ENCODE data around the gene RNF41.
A peak's percentile ranks its signal among the peaks of the same experiment; 100 is the strongest.

The RNF41 gene

DNA sequence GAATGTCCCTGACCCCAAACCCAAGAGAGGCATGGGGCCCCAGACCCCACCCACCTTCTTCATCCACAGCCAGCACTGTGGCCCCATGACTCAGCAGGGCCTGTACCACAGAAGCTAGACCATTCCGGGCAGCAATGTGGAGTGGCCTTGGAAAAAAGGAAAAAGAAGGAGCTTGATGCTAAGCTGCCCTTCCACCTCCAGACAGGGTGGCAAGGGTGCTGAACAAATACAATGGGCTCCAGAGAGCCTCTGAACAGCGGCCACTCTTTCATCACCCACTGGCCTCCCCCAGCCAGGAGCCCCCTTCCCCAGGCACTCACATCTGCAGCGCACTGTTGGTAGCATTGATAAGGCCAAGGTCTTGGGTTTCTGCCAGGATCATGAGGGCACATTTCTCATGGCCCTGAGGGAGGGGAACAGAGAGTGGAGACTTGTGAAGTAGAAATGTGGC is 22.0 kb upstream of the RNF41 start:
- no peak for DNase-seq (ENCODE audit: low read depth)

- DNase-seq (ENCODE audit: low read depth): no peak
Measured at GRCh38 chr12:56242986-56243385, 21.3 kb upstream of the RNF41 start.

DNA sequence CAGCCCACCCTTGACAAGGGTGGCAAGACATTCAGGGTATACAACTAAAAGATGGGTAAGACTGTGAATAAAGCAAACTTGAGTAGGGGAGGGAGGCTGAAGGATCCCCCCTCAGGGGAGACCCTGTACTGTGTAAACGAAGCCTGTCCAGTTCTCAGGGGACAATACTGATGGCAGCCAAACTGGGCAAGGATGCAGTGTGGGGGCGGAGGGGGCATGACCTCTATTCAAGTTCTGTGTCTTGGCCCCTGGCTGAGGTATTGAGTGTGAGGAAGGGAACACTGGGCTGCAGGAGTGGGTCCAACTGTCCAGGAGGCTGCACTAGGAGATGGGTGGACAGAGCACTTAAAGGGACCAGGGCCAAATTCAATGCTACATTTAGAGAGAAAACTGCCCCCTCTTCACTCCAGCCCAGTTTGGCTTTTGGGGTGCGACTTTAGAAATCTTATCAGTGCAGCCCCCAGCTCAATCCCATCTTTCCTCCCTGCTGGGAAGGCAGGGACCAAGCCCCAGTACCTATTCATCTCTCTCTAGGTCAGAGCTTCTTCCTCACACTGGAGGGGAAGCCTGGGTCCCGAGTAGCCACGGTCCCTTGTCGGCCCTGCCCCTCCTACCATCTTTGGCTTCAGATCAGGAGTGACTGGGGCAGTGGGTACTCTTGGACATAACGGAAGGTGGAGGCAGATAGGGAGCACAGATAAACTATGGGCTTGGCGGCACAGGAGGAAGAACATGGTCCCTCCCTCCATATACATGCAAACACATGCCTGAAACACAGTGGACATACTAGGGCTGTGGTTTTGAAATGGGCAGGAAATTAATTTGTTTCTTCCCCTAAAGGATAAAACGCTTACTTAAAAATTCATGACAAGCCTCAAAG is 19.9 kb upstream of the RNF41 start:
- no peak for DNase-seq (ENCODE audit: low read depth)

- DNase-seq (ENCODE audit: low read depth): no peak
Measured at GRCh38 chr12:56237552-56237951, 15.8 kb upstream of the RNF41 start.

DNA sequence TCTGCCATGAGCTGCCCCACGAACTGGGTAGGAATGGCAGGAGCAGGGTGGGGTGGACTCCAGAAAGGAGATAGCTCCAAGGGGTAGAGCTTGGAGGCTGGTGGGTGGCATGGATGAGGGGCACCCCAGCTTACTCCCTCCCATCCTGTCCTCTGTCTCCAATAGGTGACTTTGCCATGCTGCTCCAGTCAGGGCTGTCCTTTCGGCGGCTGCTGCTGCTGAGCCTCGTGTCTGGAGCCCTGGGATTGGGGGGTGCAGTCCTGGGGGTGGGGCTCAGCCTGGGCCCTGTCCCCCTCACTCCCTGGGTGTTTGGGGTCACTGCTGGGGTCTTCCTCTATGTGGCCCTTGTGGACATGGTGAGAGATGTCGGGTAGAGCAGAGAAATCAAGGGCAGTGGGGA is 15.3 kb upstream of the RNF41 start:
- no peak for DNase-seq (ENCODE audit: low read depth)

DNA sequence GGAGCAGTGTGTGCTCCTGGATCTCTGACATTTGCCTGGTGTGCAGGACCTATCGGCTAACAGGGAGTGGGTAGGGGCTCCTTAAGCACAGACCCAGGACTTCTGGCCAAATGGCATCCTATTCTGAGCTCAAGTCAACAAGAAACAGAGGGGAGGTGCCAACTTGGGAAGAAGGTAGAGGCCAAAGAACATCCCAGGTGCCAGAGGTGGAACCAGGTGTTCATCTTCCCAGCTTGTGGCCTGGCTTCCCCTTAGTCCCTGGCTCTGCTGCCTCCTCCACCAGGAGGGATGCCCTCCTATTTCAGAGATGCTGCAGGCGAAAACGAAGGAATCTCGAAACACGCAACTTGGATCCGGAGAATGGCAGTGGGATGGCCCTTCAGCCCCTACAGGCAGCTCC is 14.4 kb upstream of the RNF41 start:
- DNase-seq (ENCODE audit: low read depth): no peak

DNA sequence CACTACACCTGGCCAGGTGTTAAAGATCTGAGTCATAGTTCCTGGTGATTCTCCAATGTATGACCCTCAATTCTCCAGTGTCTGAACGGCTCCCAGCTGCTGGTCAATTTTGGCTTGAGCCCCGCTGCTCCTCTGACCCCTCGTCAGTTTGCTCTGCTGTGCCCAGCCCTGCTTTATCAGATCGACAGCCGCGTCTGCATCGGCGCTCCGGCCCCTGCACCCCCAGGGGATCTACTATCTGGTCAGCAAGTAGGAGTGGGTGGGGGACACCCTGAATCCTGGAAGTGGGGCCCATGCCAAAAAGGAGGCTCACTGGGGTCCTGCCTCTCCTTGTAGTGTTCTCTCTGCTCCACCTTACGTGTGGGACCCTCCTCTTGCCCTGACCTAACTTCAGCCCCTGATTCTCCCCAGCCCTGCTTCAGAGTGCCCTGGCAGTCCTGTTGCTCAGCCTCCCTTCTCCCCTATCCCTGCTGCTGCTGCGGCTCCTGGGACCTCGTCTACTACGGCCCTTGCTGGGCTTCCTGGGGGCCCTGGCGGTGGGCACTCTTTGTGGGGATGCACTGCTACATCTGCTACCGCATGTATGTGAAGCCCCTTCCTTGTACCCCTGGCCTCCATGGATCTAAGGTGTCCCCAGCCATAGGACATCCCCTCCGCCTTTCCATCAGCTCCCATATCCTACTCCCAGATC is 13.2 kb upstream of the RNF41 start:
- DNase-seq (ENCODE audit: low read depth): no peak

- DNase-seq (ENCODE audit: low read depth): no peak
Measured at GRCh38 chr12:56231184-56231582, 9.5 kb upstream of the RNF41 start.

DNA sequence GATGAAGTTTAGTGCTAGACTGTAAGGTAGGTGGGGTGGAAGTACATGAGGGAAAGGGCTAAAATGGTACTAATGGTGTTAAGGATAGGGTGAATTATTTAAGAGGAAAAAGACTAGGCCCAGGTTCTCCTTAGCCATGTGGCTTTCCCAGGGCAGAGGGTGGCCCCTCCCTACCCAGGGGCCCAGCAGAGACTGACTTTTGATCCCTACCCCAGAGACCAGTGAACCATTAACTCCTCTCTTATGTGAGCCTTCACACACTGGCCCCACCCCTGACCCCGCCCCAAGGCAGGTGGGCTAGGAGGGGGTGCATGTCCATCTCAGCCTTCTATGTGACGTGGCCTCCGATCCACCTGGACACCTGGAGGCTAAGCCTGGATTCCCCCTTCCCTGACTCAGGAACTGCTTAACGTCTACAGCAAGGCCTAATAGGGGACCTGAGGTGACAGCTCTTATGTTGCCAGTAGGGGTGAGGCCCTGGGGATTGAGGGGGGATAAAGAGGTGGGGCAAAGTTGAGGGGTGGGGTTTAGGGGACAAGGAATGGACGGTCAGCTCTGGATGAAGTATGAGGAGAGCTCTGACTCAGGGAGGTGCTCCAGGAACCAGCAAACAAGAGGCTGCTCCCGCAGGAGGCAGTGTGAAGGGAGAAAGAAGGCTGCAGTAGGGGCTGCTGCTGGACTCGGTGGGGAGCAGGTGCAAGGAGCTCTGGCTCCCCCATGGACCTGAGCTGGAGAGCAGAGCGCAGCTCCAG is 8.9 kb upstream of the RNF41 start:
- DNase-seq (ENCODE audit: low read depth): no peak

DNA sequence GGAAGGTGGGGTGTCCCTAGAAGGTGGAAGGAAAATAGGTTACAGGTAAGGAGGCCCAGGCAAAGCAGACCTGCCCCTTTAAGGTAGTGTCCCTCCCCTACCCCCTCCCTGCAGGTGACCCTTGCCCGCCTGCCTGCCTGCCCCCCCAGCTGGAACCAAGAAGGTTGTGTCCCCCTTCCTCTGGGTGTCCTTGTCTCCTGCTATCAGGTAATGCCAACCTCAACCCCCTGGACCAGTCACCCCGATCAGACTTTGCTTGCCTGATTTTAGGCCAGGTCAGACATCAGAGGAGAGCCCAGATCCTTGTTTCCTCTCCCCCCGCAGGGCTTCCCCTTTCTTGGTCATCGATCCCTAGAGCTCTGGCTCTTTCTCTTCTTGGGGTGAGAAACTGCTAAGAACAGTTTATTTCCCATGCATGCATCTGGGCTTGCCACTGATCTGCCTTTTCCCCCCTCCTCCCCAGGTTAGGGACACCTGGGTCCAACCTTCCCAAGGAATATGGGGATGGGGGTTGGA is 8.3 kb upstream of the RNF41 start, which contains the start of gene SLC39A5:
TSS of gene SLC39A5 (plus strand) at position 136 of the 516 bp plus-strand sequence. CDS start 1,224 bp downstream, outside the sequence.
- DNase-seq (ENCODE audit: low read depth): no peak

DNA sequence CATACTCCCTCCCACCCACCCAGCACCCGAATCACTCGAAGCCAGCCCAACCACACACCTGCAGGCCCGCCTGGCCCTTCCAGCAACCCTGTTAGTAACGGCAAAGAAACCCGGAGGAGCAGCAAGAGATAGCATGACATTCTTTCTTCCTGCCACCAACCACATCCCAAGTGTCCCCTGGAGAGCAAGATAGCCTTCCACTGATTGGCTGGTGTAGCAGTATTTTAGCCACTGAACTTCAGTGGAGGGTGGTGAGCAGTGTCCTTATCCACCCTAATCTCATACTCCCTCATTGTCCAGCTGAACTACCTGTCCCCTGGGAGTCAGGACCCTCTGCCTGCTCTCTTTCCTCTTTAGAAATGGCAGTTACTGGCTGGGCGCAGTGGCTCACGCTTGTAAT is 7.4 kb upstream of the RNF41 start:
- DNase-seq (ENCODE audit: low read depth): no peak

- DNase-seq (ENCODE audit: low read depth): no peak
Measured at GRCh38 chr12:56224954-56225353, 3.2 kb upstream of the RNF41 start.

GRCh38 chr12:56224102-56224701 is 2.5 kb upstream of the RNF41 start, which contains the start of gene NABP2:
NABP2 (plus strand) TSS chr12:56224342; CDS start chr12:56224857, 515 bp downstream.
- DNase-seq (ENCODE audit: low read depth): peak; percentile 86

- DNase-seq (ENCODE audit: low read depth): no peak
Measured at GRCh38 chr12:56223571-56224101, 1.9 kb upstream of the RNF41 start.

DNA sequence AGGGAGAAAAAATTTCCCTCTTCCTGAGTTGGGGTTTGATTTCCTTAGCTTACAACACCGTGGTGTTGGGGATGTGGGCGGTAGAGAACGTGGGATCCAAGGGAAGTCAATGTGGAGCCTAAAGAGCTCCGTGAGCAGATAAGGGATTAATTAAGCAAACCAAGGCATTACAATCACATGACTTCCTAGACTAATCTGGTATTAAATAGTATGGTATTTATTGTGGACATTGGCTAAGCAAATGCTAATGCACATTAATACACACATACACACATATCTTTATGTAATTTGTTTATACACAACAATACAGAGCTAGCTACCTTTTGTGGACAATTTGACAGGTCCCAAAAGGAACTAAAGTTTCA is 791 bp upstream of the RNF41 start:
- no peak for DNase-seq (ENCODE audit: low read depth)

- DNase-seq (ENCODE audit: low read depth): no peak
Measured at GRCh38 chr12:56221232-56221756, 428 bp downstream of the RNF41 start.

DNA sequence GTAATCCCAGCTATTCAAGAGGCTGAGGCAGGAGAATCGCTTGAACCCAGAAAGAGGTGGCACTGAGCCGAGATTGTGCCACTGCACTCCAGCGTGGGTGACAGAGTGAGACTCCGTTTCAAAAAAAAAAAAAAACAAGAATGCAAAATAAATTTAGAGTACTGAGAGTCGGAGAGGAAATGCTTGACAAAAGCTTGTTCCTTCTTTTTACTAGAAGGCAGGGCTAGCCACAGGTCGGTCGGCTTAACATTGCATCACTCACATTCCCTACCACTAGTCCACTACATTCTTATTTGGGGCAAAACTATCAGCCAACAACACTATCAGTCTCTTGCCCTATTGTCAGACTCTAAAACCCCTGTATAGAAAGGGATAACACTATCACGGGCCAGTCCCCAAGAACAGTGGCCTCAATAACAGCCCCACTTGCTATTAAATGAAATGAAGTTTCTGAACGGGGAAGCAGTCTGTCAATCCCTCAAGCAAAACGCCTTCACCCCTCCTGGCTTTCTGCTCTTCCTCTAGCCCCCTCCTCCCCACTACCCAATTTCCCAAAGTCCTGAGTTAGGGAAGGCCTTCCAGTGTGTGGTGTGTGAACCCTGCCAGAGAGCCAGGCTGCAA is 1.0 kb downstream of the RNF41 start:
- no peak for DNase-seq (ENCODE audit: low read depth)

DNA sequence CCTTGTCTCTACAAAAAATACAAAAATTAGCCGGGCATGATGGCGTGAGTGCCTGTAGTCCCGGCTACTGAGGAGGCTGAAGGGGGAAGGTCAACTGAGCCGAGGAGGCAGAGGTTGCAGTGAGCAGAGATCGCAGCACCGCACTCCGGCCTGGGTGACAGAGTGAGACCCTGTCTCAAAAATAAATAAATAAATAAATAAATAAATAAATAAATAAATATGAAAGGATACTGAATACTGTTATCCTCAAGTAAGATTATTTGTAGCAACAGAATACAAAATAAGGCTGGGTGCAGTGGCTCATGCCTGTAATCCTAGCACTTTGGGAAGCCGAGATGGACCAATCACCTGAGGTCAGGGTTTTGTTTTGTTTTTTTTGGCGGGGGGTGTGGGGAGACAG is 1.9 kb downstream of the RNF41 start:
- DNase-seq (ENCODE audit: low read depth): no peak

DNA sequence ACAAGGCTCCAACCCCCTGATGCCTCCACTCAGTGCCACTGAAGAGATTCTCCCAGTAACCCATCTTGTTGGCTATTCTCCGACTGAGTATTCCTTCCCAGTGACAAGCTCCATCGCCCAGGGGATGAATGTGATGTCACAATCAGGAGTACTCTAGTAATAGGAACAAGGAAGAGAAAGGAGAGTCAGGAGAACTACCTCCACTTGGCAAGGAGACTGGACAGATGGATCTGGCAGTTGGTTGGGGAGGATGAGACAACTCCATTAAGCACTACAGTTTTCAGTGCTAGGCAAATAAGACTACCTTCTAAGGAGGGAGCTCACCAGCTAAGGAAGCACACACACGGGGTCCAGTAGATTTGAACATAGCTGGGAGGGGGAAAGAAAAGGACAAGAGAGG is 5.3 kb downstream of the RNF41 start:
- no peak for DNase-seq (ENCODE audit: low read depth)

DNA sequence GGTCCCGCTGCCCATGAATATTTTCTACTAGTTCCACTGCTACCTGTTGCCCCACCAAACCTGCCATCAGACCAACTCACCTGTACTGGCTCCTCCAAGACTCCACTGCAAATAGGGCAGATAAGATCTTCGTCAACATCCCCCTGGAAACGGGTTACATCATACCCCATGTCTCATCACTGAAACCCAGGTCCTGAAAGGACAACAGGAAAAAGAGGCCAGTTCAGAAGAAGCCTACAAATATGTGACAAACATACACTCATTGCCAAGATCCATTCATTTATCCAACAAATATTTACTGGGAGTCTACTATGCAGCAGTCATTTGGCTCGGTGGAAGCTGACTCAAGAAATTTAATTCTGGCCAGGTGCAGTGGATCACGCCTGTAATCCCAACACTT is 7.8 kb downstream of the RNF41 start:
- DNase-seq (ENCODE audit: low read depth): no peak

- no peak for DNase-seq (ENCODE audit: low read depth)
Measured at GRCh38 chr12:56212361-56212760, 9.4 kb downstream of the RNF41 start.

Measured in stimulated activated CD8-positive, alpha-beta memory T cell treated with anti-CD3 and anti-CD28 coated beads, Interleukin-15, amount 100 ng/mL, for 24 hours (primary cell).